ENCODE data around the gene MPRIP.
"Not testable (repeated sequence)": the region's sequence is repeated elsewhere in the genome, so short reads cannot be mapped to it uniquely, and the experiment has no call there.

MPRIP gene

DNA sequence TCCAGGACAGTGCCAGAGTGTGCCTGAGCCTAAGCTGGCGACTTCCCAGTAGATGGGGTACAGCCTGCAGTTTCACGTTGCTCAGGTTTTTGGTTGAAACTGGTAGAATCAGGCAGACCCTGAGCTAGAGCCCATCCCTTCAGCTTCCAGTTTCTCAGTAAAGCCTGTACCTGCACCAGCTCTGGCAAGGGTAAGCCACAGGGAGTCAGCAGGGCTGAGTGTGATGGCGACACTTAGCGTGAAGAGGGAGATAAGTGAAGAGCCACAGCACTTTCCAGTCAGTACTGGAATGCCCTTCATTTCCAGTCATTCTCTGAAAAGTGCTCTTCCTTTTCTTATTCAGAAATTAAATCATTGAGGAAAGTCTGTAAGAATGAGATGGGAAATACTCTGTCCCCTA lies 141.5 kb downstream of the MPRIP start:
- H3K4me3 ChIP-seq (replicated peaks; ENCODE audit: low read depth, low read length), result no peak overlapping the region
- no peak for DNase-seq (ENCODE audit: extremely low read depth, low read depth)
- no peak for TF ChIP-seq CTCF (IDR thresholded peaks at IDR 0.05; ENCODE audit: low read depth, low read length, missing control alignments)

GRCh38 chr17:17184985-17185757 lies 142.9 kb downstream of the MPRIP start:
- not testable (repeated sequence) for H3K4me3 ChIP-seq (replicated peaks; ENCODE audit: low read depth, low read length); DNase-seq (ENCODE audit: extremely low read depth, low read depth)

DNA sequence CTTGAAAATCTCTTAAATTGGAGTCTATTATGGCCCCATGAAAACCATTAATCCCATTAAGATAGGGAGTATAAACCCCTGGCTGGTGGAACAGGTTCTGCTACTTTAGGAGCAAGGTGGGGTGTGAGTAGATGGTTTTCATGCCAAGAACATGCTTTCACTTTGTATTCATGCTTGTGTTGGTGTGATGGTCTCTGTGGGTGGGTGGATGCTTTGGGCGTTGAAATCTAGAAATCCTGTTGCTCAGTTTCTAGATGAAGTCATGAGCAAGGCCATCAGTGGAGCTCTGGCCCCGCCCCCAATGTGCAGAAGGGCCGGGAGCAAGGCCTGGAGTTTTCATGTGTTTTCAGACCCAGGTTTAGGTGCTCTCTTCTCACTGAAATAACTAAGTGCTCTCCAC lies 143.8 kb downstream of the MPRIP start:
- DNase-seq (ENCODE audit: extremely low read depth, low read depth), result no peak
- H3K4me3 ChIP-seq (replicated peaks; ENCODE audit: low read depth, low read length), result no peak overlapping the region
- no peak for TF ChIP-seq CTCF (IDR thresholded peaks at IDR 0.05; ENCODE audit: low read depth, low read length, missing control alignments)

GRCh38 chr17:17186551-17187505 lies 144.6 kb downstream of the MPRIP start:
- TF ChIP-seq CTCF (IDR thresholded peaks at IDR 0.05; ENCODE audit: low read depth, low read length, missing control alignments), result no peak
- no peak overlapping the region for H3K4me3 ChIP-seq (replicated peaks; ENCODE audit: low read depth, low read length)
- no peak for DNase-seq (ENCODE audit: extremely low read depth, low read depth)

DNA sequence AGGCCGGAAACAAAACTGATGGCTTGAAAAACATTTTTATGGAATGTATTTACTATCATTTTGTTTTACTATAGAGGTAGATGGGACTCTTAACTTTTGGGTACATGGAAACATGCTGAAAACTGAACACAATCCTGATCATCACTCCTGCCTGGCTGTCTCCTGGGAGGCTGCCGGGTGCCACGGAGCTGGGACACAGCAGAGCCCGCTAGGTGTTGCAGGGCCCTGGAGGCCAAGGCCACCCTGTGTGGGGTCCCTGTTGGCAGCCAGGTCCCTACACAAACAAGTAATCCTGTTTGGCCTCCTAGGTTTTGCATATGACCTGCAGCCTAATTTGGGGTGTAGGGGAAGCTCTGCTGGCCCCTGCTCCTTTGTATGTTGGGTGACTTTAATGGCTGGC lies 146.3 kb downstream of the MPRIP start:
- TF ChIP-seq CTCF (IDR thresholded peaks at IDR 0.05; ENCODE audit: low read depth, low read length, missing control alignments), result no peak
- DNase-seq (ENCODE audit: extremely low read depth, low read depth), result no peak

GRCh38 chr17:17189559-17189958 lies 147.3 kb downstream of the MPRIP start:
- no peak overlapping the region for H3K4me3 ChIP-seq (replicated peaks; ENCODE audit: low read depth, low read length)
- no peak for TF ChIP-seq CTCF (IDR thresholded peaks at IDR 0.05; ENCODE audit: low read depth, low read length, missing control alignments)
- no peak for DNase-seq (ENCODE audit: extremely low read depth, low read depth)

More for the DNA sequence above, 146.3 kb downstream of the MPRIP start:
- H3K4me3 ChIP-seq (replicated peaks; ENCODE audit: low read depth, low read length), result no peak overlapping the region

DNA sequence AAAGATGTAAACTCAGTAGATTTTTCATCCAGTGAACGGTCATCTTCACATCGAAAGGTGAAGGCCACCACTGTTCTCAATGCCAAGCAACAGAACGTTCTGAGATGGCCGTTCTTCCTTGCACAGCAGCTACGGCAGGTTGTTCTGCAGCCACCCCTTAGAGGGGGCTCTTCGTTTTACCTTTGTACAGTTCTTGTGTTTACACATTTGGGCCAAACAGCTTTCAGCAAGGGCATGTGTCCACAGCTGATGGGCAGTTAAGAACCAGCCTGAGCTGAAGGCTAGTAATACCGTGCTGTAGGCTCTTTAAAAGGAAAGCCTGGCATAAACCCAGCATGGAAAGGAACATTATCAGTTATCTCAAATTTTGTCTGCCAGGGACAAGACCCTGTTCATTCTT lies 147.9 kb downstream of the MPRIP start:
- DNase-seq (ENCODE audit: extremely low read depth, low read depth), result no peak
- no peak for TF ChIP-seq CTCF (IDR thresholded peaks at IDR 0.05; ENCODE audit: low read depth, low read length, missing control alignments)
- no peak overlapping the region for H3K4me3 ChIP-seq (replicated peaks; ENCODE audit: low read depth, low read length)

Measured in HFF-Myc (cell line).